Neuronal stem cell (in vitro differentiated cells): Measurements from ENCODE around the gene UFSP2.

Experiments
- DNase-seq: peaks from one replicate; pipeline ENCODE4 v3.0.0-alpha.2; 2013; ENCODE audit warnings: low spot score
- H2AFZ ChIP-seq: one replicate; pipeline ENCODE4 v1.6.1; 2013; ENCODE audit warnings: mild to moderate bottlenecking, low read length, inconsistent platforms
- H2AK5ac ChIP-seq: 2 replicates; pipeline ENCODE4 v1.6.1; 2013; ENCODE audit warnings: low read depth, mild to moderate bottlenecking, inconsistent platforms, low read length, moderate library complexity, mixed read lengths
- H2BK120ac ChIP-seq: 2 replicates; pipeline ENCODE4 v1.6.1; 2013; ENCODE audit warnings: low read depth, mild to moderate bottlenecking, inconsistent platforms, low read length, moderate library complexity, mixed read lengths
- H2BK12ac ChIP-seq: one replicate; pipeline ENCODE4 v1.6.1; 2013; ENCODE audit warnings: low read length, inconsistent platforms
- H2BK15ac ChIP-seq: 2 replicates; pipeline ENCODE4 v1.6.1; 2013; ENCODE audit warnings: mild to moderate bottlenecking, low read length, inconsistent platforms, mixed read lengths
- H2BK5ac ChIP-seq: one replicate; pipeline ENCODE4 v1.6.1; 2013; ENCODE audit warnings: inconsistent platforms, mild to moderate bottlenecking, low read length, moderate library complexity
- H3K14ac ChIP-seq: one replicate; pipeline ENCODE4 v1.6.1; 2013; ENCODE audit warnings: low read length, inconsistent platforms
- H3K18ac ChIP-seq: 2 replicates; pipeline ENCODE4 v1.6.1; 2013; ENCODE audit warnings: low read length, inconsistent platforms
- H3K23ac ChIP-seq: 2 replicates; pipeline ENCODE4 v1.6.1; 2013; ENCODE audit warnings: low read depth, mild to moderate bottlenecking, mixed read lengths, low read length, inconsistent platforms; ENCODE audit not compliant: poor library complexity
- H3K27ac ChIP-seq: replicated peaks from 3 replicates; pipeline ENCODE4 v1.5.1; 2013; ENCODE audit warnings: low read length, inconsistent platforms
- H3K27me3 ChIP-seq, 3 experiments: 2 replicates each; pipeline ENCODE4 v1.6.1; 2013; ENCODE audit warnings: low read length in 3 of 3, mild to moderate bottlenecking in 2 of 3, inconsistent platforms in 1 of 3, low read depth in 1 of 3, mixed read lengths in 1 of 3, moderate library complexity in 1 of 3; ENCODE audit not compliant: control insufficient read depth in 3 of 3, insufficient read depth in 3 of 3
- H3K36me3 ChIP-seq, 2 donors: replicated peaks in 1 of 2; 2 replicates each; pipeline ENCODE4 v1.6.1; 2013; ENCODE audit warnings: low read length in 2 of 2; ENCODE audit not compliant: control insufficient read depth in 2 of 2, insufficient read depth in 2 of 2
- H3K4ac ChIP-seq: 2 replicates; pipeline ENCODE4 v1.6.1; 2013; ENCODE audit warnings: inconsistent platforms, mild to moderate bottlenecking, low read length, moderate library complexity
- H3K4me1 ChIP-seq, 2 donors: 1 replicate in 1 of 2; 2 replicates in 1 of 2; pipeline ENCODE4 v1.6.1; 2013; ENCODE audit warnings: low read length in 2 of 2, low read depth in 1 of 2; ENCODE audit not compliant: control insufficient read depth in 2 of 2, insufficient read depth in 1 of 2
- H3K4me2 ChIP-seq: one replicate; pipeline ENCODE4 v1.6.1; 2013; ENCODE audit warnings: mild to moderate bottlenecking, low read length, inconsistent platforms; ENCODE audit not compliant: insufficient read depth, poor library complexity, severe bottlenecking
- H3K4me3 ChIP-seq, 2 donors: 2 replicates each; pipeline ENCODE4 v1.5.1; 2013; ENCODE audit warnings: low read length in 2 of 2, mild to moderate bottlenecking in 2 of 2, inconsistent platforms in 1 of 2, moderate library complexity in 1 of 2
- H3K79me1 ChIP-seq: one replicate; pipeline ENCODE4 v1.6.1; 2013; ENCODE audit warnings: low read depth, mild to moderate bottlenecking, inconsistent platforms, low read length, moderate library complexity
- H3K9ac ChIP-seq: one replicate; pipeline ENCODE4 v1.6.1; 2013; ENCODE audit warnings: mild to moderate bottlenecking, low read depth, low read length, inconsistent platforms; ENCODE audit not compliant: poor library complexity
- H3K9me3 ChIP-seq, 2 donors: replicated peaks in 1 of 2; 2 replicates each; pipeline versions ENCODE3 to v1.6.1; 2013; ENCODE audit warnings: low read length in 2 of 2, mild to moderate bottlenecking in 2 of 2, inconsistent platforms in 1 of 2, low read depth in 1 of 2, mixed read lengths in 1 of 2, moderate library complexity in 1 of 2; ENCODE audit not compliant: control insufficient read depth in 2 of 2, insufficient read depth in 1 of 2
- H4K8ac ChIP-seq: one replicate; pipeline ENCODE4 v1.6.1; 2013; ENCODE audit warnings: low read depth, mild to moderate bottlenecking, inconsistent platforms, low read length, moderate library complexity
- H4K91ac ChIP-seq: one replicate; pipeline ENCODE4 v1.6.1; 2013; ENCODE audit warnings: low read length, low read depth, mild to moderate bottlenecking, inconsistent platforms; ENCODE audit not compliant: poor library complexity
- WGBS, 2 donors: extraction: QIAGEN DNeasy Blood & Tissue Kit; methylation state at CpG; one replicate each; pipeline ENCODE4 v1.1.7; 2013; ENCODE audit warnings: missing lambda C conversion rate in 2 of 2, mixed read lengths in 1 of 2; ENCODE audit not compliant: insufficient read length in 2 of 2, insufficient replicate concordance in 1 of 2; ENCODE audit errors: extremely low coverage in 2 of 2; 5-methylcytosine and 5-hydroxymethylcytosine counted together

UFSP2 gene

DNA sequence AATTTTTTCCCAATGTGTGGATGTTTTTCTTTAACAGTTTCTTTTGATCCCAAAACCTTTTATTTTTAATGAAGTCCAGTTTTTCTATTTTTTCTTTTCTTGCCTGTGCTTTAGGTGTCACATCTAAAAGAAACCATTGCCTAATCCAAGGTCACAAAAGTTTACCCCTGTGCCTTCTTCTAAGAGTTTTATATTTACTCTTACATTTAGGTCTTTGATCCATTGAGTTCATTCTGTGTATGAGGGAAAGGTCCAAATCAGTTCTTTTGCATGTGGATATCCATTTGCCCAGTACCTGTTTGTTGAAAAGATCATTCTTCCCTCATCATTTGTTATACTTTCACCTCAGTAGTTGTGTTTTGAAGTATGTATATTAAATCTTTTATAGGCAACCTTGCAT lies 43.0 kb downstream of the UFSP2 start:
- H2BK5ac ChIP-seq: no peak overlapping the region
- no peak for DNase-seq
- no peaks in the 10 kb centered on the region for H3K4me1 ChIP-seq

DNA sequence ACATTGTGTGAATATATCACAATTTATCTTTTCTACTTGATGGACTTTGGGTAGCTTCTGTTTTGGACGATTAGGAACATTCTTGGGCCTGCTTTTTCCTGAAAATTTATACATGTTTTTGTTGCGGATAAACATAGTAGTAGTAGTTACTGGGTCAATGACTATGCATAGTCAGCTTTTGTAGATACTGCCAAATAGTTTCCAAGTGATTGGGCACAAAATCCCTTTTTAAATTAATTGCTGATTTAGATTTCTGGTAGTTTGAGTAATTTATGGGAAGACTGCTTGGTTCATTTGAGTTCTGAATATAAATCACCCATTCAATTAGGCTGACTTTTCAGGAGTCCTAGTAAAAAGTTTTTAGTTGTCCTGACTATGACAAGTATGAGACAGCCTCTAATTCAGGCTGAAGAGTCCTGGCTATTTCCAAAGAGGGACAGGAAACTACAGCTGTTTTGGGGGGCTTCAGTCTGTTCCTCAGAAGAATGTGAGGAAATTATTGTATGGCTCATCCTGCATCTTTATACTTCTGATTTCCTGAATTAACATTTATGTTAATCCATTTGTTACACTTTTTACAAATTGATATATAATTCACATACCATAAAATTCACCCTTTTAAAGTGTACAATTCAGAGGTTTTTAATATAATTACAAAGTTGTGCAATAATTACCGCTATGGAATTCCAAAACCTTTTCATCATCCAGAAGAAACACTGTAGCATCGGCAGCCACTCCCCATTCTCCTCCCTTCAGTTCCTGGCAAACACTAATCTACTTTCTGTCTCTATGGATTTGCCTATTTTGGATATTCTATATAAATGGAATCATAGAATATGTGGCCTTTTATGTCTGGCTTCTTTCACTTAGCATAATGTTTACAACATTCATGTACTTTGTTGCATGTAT lies 44.2 kb downstream of the UFSP2 start:
- no peak overlapping the region for H3K4me2 ChIP-seq
- H3K4me3 ChIP-seq: no peak overlapping the region
- no peak overlapping the region for H3K27ac ChIP-seq
- peaks cover 10% of the 10 kb centered on the region in 2 donors for H3K9me3 ChIP-seq
- no peak overlapping the region for H2AK5ac ChIP-seq
- WGBS, 2 donors: no CpG with 5 or more reads among the region's 4 CpGs
- H3K36me3 ChIP-seq: peaks cover 0 to 5% of the 10 kb centered on the region in 2 donors
- H3K14ac ChIP-seq: no peak overlapping the region
- H3K9ac ChIP-seq: no peak overlapping the region
- H3K4ac ChIP-seq: no peak overlapping the region
- H3K27me3 ChIP-seq: peaks cover 0 to 2% (median 0%) of the 10 kb centered on the region in 3 experiments
- no peaks in the 10 kb centered on the region for H3K4me1 ChIP-seq
- H2BK5ac ChIP-seq: no peak overlapping the region
- no peak for DNase-seq
- no peak overlapping the region for H3K23ac ChIP-seq
- no peak overlapping the region for H4K91ac ChIP-seq
- no peak overlapping the region for H2BK12ac ChIP-seq
- no peak overlapping the region for H3K18ac ChIP-seq
- no peak overlapping the region for H2AFZ ChIP-seq
- no peak overlapping the region for H2BK15ac ChIP-seq
- no peaks in the 10 kb centered on the region for H3K79me1 ChIP-seq
- H2BK120ac ChIP-seq: no peak overlapping the region
- H4K8ac ChIP-seq: no peak overlapping the region

More for the DNA sequence above, 43.0 kb downstream of the UFSP2 start:
- Histone ChIP-seq H3K18ac (no peak overlapping the region), H2BK12ac (no peak overlapping the region), H3K23ac (no peak overlapping the region), H3K9ac (no peak overlapping the region), H2AFZ (no peak overlapping the region), H3K79me1 (no peaks in the 10 kb centered on the region), H3K4me2 (no peak overlapping the region), H2BK120ac (no peak overlapping the region), H3K27ac (no peak overlapping the region), H3K14ac (no peak overlapping the region), H2BK15ac (no peak overlapping the region), H3K4me3 (no peak overlapping the region), H2AK5ac (no peak overlapping the region), H3K27me3 (peaks cover 0 to 2% (median 0%) of the 10 kb centered on the region in 3 experiments), H4K8ac (no peak overlapping the region), H3K36me3 (peaks cover 0 to 5% of the 10 kb centered on the region in 2 donors), H3K9me3 (peaks cover 10% of the 10 kb centered on the region in 2 donors), H3K4ac (no peak overlapping the region), H4K91ac (no peak overlapping the region)

DNA sequence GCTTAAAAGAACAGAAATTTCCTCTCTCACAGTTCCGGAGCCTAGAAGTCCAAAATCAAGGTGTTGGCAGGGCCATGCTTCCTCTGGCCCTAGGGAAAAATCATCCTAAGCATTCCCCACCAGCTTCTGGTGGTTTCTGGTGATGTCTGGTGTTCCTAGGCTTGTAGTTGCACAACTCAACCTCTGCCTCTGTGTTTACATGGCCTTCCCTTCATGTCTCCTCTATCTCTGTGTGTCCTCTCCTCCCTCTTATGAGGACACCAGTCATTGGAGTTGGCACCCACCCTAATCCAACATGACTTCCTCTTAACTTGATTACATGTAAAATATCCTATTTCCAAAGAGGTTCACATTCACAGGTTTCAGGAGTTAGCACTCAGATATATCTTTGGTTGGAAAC lies 45.4 kb downstream of the UFSP2 start:
- Histone ChIP-seq H3K4me3 (no peak overlapping the region), H2BK120ac (no peak overlapping the region), H3K9ac (no peak overlapping the region), H2BK15ac (no peak overlapping the region), H3K4me2 (no peak overlapping the region), H3K4me1 (no peaks in the 10 kb centered on the region), H3K4ac (no peak overlapping the region), H3K9me3 (peaks cover 10% of the 10 kb centered on the region in 2 donors), H3K36me3 (peaks cover 0 to 8% of the 10 kb centered on the region in 2 donors), H4K8ac (no peak overlapping the region), H3K23ac (no peak overlapping the region), H3K27me3 (peaks cover 0 to 2% (median 0%) of the 10 kb centered on the region in 3 experiments), H3K27ac (no peak overlapping the region), H2AK5ac (no peak overlapping the region), H2AFZ (no peak overlapping the region), H2BK5ac (no peak overlapping the region), H4K91ac (no peak overlapping the region), H3K18ac (no peak overlapping the region), H3K14ac (no peak overlapping the region), H2BK12ac (no peak overlapping the region), H3K79me1 (no peaks in the 10 kb centered on the region)
- WGBS, 2 donors: no CpG with 5 or more reads among the region's 1 CpG
- DNase-seq: no peak

DNA sequence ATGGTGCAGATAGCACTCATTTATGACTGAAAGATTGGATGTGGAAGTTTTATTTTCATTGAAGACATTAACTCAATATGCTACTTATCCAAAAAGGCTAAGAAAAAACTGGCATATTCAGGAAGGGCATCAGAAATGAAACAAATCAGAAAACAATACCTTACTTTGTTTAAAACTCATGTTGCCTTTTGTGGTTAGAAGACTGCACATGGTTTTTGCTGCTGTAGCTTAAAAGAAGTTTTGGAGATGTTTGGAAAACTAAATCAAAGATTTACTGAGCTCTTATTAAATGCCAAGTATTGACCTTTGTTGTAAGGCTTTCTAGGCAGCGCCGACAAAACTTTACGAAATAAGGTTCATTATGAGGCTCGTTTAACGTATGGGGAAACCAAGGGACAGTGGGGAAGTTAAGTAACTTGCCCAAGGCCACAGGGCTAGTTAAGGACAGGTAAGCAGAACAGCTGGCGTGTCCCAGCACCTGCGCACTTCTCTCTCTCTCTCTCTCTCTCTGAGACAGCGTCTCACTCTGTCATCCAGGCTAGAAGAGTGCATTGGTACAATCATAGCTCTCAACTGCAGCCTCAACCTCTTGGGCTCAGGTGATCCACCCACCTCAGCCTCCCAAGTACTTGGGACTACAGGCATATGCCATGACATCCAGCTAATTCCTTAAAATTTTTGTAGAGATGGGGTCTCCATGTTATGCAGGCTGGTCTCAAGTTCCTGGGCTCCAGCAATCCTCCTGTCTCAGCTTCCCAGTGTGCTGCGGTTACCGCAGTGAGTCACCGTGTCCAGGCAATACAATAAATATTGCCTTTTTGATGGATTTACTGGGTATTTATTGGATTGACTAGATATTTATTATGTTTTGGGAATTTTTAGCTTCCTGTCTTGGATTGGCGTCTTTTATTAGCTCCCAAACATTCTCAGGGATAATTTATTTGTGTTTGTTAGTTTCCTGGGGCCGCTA lies 46.2 kb downstream of the UFSP2 start:
- no peak overlapping the region for H2BK5ac ChIP-seq
- H3K9ac ChIP-seq: no peak overlapping the region
- H3K36me3 ChIP-seq: peaks cover 0 to 8% of the 10 kb centered on the region in 2 donors
- peaks cover 0 to 2% (median 0%) of the 10 kb centered on the region in 3 experiments for H3K27me3 ChIP-seq
- H4K91ac ChIP-seq: no peak overlapping the region
- H3K18ac ChIP-seq: no peak overlapping the region
- no peak overlapping the region for H2BK15ac ChIP-seq
- H3K4ac ChIP-seq: no peak overlapping the region
- H3K79me1 ChIP-seq: no peaks in the 10 kb centered on the region
- H3K4me3 ChIP-seq: no peak overlapping the region
- H3K4me2 ChIP-seq: no peak overlapping the region
- no peak overlapping the region for H2AFZ ChIP-seq
- no peak for DNase-seq
- H3K9me3 ChIP-seq: peaks cover 10% of the 10 kb centered on the region in 2 donors
- no peak overlapping the region for H2AK5ac ChIP-seq
- WGBS, 2 donors: no CpG with 5 or more reads among the region's 13 CpGs
- H4K8ac ChIP-seq: no peak overlapping the region
- H2BK120ac ChIP-seq: no peak overlapping the region
- H2BK12ac ChIP-seq: no peak overlapping the region
- H3K27ac ChIP-seq: no peak overlapping the region
- H3K14ac ChIP-seq: no peak overlapping the region
- no peaks in the 10 kb centered on the region for H3K4me1 ChIP-seq
- no peak overlapping the region for H3K23ac ChIP-seq
